Measurements from ENCODE around the gene SMG6. TPM values are rescaled to one million over a fixed set of nuclear protein-coding genes. Genes with fewer than 3 reads are reported as not detected.

SMG6 gene
- total and polyA plus RNA-seq, 2 of the 4 experiments (the other 2 are of a cell fraction) = 16.3 to 30.3 TPM

- H3K9me1 ChIP-seq (ENCODE audit: insufficient read depth, low read length) = peaks cover 19% of the 10 kb centered on the region
- no TSS peak for BruUV-seq (replicated peaks)
- no peak for DNase-seq
- WGBS, 2 experiments (ENCODE audit: extremely low coverage in 2 of 2, insufficient read length in 1 of 2) = 100% methylated on average over 2 of the region's 15 CpGs; no CpG with 5 or more reads in 1 of the 2 experiments
- dilution Hi-C loops (cut with HindIII; ENCODE audit: low sequenced_read_pairs, unreplicated experiment) = no loop called here
- no peak for ATAC-seq (ENCODE audit: low read depth)
- H3K4ac ChIP-seq (ENCODE audit: low read depth, low read length) = no peak overlapping the region
- no peak overlapping the region for H2BK120ac ChIP-seq (ENCODE audit: low read depth, low read length)
- TF ChIP-seq MXI1 (IDR thresholded peaks at IDR 0.05; ENCODE audit: borderline replicate concordance, low read depth, low read length) (no peak), POLR2A (IDR thresholded peaks at IDR 0.05; ENCODE audit: low read depth, low read length) (no peak), ELK1 (IDR thresholded peaks at IDR 0.05; ENCODE audit: borderline replicate concordance, low read depth, low read length) (no peak), BHLHE40 (IDR thresholded peaks at IDR 0.05; ENCODE audit: low read depth, low read length) (no peak)
- H3K18ac ChIP-seq (ENCODE audit: low read depth, low read length) = no peak overlapping the region
- CTCF ChIA-PET = interaction anchor here (0.7 kb wide), 1 partner anchor 46 kb away, joined by 4 read pairs; no protein-coding TSS in a partner anchor
- no peak overlapping the region for H3K27ac ChIP-seq (ENCODE audit: insufficient read depth, low read length)
- H2BK5ac ChIP-seq (ENCODE audit: low read depth, low read length, poor library complexity, severe bottlenecking) = no peak overlapping the region
- no peaks in the 10 kb centered on the region for H3K9me3 ChIP-seq (ENCODE audit: control insufficient read depth, insufficient read depth, low read length)
- peaks cover 6 to 45% of the 10 kb centered on the region in 2 experiments; a peak in 3 of 4 replicates for H3K79me1 ChIP-seq (ENCODE audit: low read depth in 1 of 2, low read length in 2 of 2)
- peaks cover 11% of the 10 kb centered on the region; the same call in 1 of the 2 replicates for H3K36me3 ChIP-seq (ENCODE audit: control insufficient read depth, insufficient read depth, low read length)
- no peak overlapping the region for H4K91ac ChIP-seq (ENCODE audit: insufficient read depth, low read depth, low read length)
- H2BK15ac ChIP-seq (ENCODE audit: low read depth, low read length) = no peak overlapping the region
- H3K14ac ChIP-seq (replicated peaks; ENCODE audit: low read depth, low read length) = no peak overlapping the region
- no peak overlapping the region for H2BK20ac ChIP-seq (ENCODE audit: low read depth, low read length)
- H4K5ac ChIP-seq (ENCODE audit: low read depth, low read length) = no peak overlapping the region
- no peak overlapping the region for H3K4me3 ChIP-seq (ENCODE audit: insufficient read depth, low read depth, low read length)
- intact Hi-C loops (cut with micrococcal nuclease) = no loop called here
- no peaks in the 10 kb centered on the region for H4K20me1 ChIP-seq (ENCODE audit: insufficient read depth, low read length)
- H2AFZ ChIP-seq (replicated peaks; ENCODE audit: low read length, poor library complexity) = no peak overlapping the region
- POLR2A ChIA-PET (ENCODE audit: unreplicated experiment) = no interaction called here
- 0 out of 2 replicates have a peak overlapping the region, but pooled peaks have one; percentile 21 for H2AK5ac ChIP-seq (ENCODE audit: low read depth, low read length)
- in situ Hi-C loops (cut with MboI; ENCODE audit: low sequenced_read_pairs) = no loop called here
- H3K27me3 ChIP-seq (ENCODE audit: control insufficient read depth, insufficient read depth, low read length) = no peaks in the 10 kb centered on the region
- no peak overlapping the region for H3K9ac ChIP-seq (ENCODE audit: low read depth, low read length)
- no peak overlapping the region for H4K8ac ChIP-seq (ENCODE audit: low read depth in 2 of 2, low read length in 2 of 2)
- no peak overlapping the region for H3K56ac ChIP-seq (ENCODE audit: extremely low read depth, insufficient read depth, low read length)
- no peak overlapping the region for H2AK9ac ChIP-seq (replicated peaks; ENCODE audit: low read depth, low read length, poor library complexity)
- peaks cover 19% of the 10 kb centered on the region for H3K4me1 ChIP-seq (ENCODE audit: control insufficient read depth, insufficient read depth, low read length)
- H3K23ac ChIP-seq (ENCODE audit: low read depth, low read length) = no peak overlapping the region
- H3K4me2 ChIP-seq (ENCODE audit: low read depth, low read length) = no peak overlapping the region
These were observed 175.6 kb downstream of the SMG6 start for GRCh38 chr17:2128011-2128410.
